AG04449 (cell line): ENCODE data around the gene TMX2.

Experiments
- CTCF ChIA-PET: fragments of 350-600 bp; formaldehyde crosslinking; extraction: SDS; loops from one replicate; lab custom pipeline; 2021; ENCODE audit warnings: antibody characterized with exemption; lab: Yijun Ruan, JAX
- POLR2A ChIA-PET: fragments of 400-600, 350-600 bp; formaldehyde crosslinking; extraction: SDS; loops from one replicate; lab custom pipeline; 2020; ENCODE audit warnings: antibody characterized with exemption, inconsistent platforms; lab: Yijun Ruan, JAX
- DNase-seq: peaks from one replicate; pipeline ENCODE4 v3.0.0-alpha.2; 2010; ENCODE audit warnings: low read depth, low spot score
- H3K4me3 ChIP-seq: 2 replicates; pipeline ENCODE4 v1.5.1; 2011; ENCODE audit warnings: low read depth, mild to moderate bottlenecking, control low read depth, low read length
- TF ChIP-seq, protein P1 (sequence below): IDR thresholded peaks from one replicate; pipeline ENCODE4 v1.5.1; 2011; ENCODE audit warnings: mild to moderate bottlenecking, moderate library complexity, low read length, control low read depth, inconsistent platforms; ENCODE audit not compliant: insufficient read depth; ENCODE audit errors: missing control alignments

Gene TMX2

GRCh38 chr11:57729479-57729878, 17.1 kb downstream of the TMX2 start:
- no peak overlapping the region for H3K4me3 ChIP-seq
- CTCF ChIA-PET = interaction anchor here (2.1 kb wide), 1 partner anchor 71 kb away, joined by 7 read pairs; no protein-coding TSS in a partner anchor
- no peak for DNase-seq
- TF ChIP-seq, protein P1, sequence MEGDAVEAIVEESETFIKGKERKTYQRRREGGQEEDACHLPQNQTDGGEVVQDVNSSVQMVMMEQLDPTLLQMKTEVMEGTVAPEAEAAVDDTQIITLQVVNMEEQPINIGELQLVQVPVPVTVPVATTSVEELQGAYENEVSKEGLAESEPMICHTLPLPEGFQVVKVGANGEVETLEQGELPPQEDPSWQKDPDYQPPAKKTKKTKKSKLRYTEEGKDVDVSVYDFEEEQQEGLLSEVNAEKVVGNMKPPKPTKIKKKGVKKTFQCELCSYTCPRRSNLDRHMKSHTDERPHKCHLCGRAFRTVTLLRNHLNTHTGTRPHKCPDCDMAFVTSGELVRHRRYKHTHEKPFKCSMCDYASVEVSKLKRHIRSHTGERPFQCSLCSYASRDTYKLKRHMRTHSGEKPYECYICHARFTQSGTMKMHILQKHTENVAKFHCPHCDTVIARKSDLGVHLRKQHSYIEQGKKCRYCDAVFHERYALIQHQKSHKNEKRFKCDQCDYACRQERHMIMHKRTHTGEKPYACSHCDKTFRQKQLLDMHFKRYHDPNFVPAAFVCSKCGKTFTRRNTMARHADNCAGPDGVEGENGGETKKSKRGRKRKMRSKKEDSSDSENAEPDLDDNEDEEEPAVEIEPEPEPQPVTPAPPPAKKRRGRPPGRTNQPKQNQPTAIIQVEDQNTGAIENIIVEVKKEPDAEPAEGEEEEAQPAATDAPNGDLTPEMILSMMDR = no peak
- POLR2A ChIA-PET = no interaction called here

DNA sequence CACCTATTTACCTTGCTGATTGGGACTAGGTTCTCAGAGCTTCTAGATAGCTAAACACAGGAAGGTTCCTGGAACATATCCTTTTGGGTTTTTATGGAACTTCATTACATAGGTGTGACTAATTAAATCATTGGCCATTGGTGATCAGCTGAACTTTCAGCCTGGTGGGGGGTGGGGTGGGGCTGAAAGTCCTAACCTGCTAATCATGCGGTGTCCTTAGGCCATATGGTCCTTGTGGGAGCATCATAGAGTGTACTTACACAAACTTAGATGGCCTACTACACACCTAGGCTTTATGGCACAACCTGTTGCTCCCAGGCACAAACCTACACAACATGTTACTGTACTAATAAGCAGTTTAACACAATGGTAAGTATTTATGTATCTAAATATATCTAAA, 20.3 kb downstream of the TMX2 start:
- ChIA-PET POLR2A (no interaction called here), CTCF (interaction anchor here (1.2 to 1.9 kb wide), 2 partner anchors 8 to 68 kb away, joined by 4 to 7 read pairs; partner anchors contain the start of gene SELENOH)
- TF ChIP-seq, protein P1 = no peak
- H3K4me3 ChIP-seq = no peak overlapping the region
- no peak for DNase-seq

DNA sequence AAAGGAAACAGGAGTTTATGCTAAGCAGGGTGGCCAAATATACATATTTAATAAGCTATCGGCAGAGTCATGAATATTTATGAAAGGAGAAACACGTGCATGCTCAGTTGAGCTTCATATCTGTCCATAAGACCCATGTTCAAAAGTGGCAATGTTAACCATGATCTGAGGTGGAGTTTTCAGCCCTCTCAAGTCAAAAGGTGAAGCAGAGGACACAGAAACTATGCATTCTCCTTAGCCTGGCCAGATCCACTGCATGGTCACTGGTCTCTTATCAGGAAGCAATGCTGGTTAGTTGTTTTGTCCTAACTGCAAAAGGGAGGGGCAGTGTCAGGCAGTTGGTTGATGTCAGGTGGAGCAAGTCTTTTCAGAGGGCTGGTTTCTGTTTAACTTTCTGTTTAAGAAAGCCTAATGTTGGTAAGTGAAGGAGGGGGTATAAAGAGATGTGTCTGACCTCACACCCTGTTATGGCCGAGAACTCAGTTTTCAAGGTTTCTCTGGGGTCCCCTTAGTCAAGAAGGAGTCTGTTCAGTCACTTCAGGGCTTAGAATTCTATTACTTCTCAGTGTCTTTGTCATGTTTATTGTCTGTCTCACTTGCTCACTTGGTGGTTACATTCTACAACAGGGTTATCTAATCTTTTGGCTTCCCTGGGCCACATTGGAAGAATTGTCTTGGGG, 23.4 kb downstream of the TMX2 start:
- ChIA-PET POLR2A (no interaction called here), CTCF (interaction anchor here (0.7 to 1.5 kb wide), 3 partner anchors 16 to 65 kb away, joined by 3 to 4 read pairs (median 3); partner anchors contain the start of gene BTBD18)
- DNase-seq = no peak
- TF ChIP-seq, protein P1 = no peak
- H3K4me3 ChIP-seq = no peak overlapping the region

- CTCF ChIA-PET = interaction anchor here (0.7 to 3.3 kb wide), 10 partner anchors 9 to 60 kb away, joined by 3 to 22 read pairs (median 4); partner anchors contain the start of genes BTBD18 and CTNND1
- TF ChIP-seq, protein P1 = no peak
- POLR2A ChIA-PET = interaction anchor here (0.6 to 2.3 kb wide), 7 partner anchors 10 to 59 kb away, joined by 3 to 8 read pairs (median 5); partner anchors contain the start of genes BTBD18, CTNND1 and MED19
- DNase-seq = peak; percentile 78
- H3K4me3 ChIP-seq = peak within 1 kb of the TSS; percentile 93
Observed at GRCh38 chr11:57741132-57742086, 29.0 kb downstream of the TMX2 start, which contains the start of gene SELENOH. TSS of gene SELENOH (plus strand) at chr11:57741491. CDS start at chr11:57741596, 105 bp downstream.

DNA sequence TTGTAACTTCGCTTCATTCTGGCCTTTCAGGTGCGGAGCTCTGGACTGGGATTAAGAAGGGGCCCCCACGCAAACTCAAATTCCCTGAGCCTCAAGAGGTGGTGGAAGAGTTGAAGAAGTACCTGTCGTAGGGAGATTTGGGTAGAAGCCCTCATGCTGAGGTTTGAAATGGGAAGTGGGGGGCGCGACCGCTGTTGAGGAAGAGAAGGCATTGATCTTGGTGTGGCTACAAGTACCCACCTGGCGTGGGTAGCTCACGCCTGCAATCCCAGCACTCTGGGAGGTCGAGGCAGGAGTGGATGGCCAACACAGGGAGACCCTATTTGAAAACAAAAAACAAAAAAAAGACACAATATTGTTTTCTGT, 29.7 kb downstream of the TMX2 start:
- peak overlapping the region; percentile 93 for H3K4me3 ChIP-seq
- ChIA-PET CTCF (interaction anchor here (0.7 to 3.3 kb wide), 9 partner anchors 9 to 59 kb away, joined by 3 to 22 read pairs (median 4); partner anchors contain the start of genes BTBD18 and CTNND1), POLR2A (interaction anchor here (0.6 to 2.3 kb wide), 6 partner anchors 10 to 59 kb away, joined by 3 to 8 read pairs (median 4); partner anchors contain the start of genes BTBD18 and MED19)
- no peak for DNase-seq
- TF ChIP-seq, protein P1 = no peak
